Measurements from ENCODE around the gene GMNN. TPM values are rescaled to one million over a fixed set of nuclear protein-coding genes. Genes with fewer than 3 reads are reported as not detected.

The GMNN gene
- total RNA-seq, 6 donors from 2014 or later, result 6.5 to 10.3 (median 8.9) TPM

DNA sequence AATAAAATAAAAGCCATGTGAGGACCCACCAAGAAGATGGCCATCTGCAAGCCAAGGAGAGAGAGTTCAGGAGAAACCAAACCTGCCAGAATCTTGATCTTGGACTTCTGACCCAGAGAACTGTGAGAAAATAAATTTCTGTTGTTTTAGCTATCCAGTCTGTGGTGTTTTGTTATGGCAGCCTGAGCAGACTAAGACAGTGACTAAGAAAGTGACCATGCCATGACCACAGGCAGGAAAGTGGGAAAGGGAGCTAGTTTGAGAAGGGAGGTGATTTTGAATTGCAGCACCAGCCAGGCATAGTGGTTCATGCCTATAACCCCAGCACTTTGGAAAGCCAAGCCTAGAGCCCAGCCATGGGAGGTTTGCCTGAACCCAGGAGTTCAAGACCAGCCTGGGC is 33.9 kb upstream of the GMNN start:
- no peaks in the 10 kb centered on the region for H3K27me3 ChIP-seq

DNA sequence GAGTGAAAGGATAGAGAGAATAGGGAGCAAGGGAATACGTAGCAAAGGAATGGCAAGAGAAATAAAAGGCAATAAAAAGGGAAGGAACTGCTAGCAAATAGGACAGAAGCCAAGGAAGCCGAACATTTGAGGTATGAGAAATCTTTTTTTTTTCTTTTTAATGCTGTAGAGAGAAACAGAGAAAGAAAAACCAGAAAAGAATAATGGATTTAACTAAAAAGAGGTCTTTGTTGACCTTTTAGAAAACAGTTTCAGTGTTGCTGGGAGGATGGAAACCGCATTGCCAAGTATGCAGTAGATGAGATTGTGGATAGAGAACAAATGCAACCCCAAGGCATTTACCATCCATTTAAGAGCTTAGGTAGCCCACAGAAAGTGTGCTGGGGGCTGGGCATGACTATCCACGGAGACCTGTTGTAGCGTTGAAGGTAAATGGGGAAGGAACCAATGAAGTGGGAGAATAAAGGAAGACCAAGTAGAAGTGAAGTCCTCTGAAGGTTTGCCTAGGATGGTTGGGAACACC is 32.5 kb upstream of the GMNN start:
- H3K9me3 ChIP-seq, result no peaks in the 10 kb centered on the region
- 78 to 81% methylated on average over 5 of the region's 5 CpGs for WGBS, 2 donors
- DNase-seq, result no peak
- no peak for ATAC-seq (ENCODE audit: low FRiP score in 2 of 2)
- TF ChIP-seq POLR2AphosphoS5 (IDR thresholded peaks at IDR 0.05) (no peak), POLR2A (IDR thresholded peaks at IDR 0.05) (no peak), EP300 (IDR thresholded peaks at IDR 0.05) (no peak)
- TF ChIP-seq, protein P1, sequence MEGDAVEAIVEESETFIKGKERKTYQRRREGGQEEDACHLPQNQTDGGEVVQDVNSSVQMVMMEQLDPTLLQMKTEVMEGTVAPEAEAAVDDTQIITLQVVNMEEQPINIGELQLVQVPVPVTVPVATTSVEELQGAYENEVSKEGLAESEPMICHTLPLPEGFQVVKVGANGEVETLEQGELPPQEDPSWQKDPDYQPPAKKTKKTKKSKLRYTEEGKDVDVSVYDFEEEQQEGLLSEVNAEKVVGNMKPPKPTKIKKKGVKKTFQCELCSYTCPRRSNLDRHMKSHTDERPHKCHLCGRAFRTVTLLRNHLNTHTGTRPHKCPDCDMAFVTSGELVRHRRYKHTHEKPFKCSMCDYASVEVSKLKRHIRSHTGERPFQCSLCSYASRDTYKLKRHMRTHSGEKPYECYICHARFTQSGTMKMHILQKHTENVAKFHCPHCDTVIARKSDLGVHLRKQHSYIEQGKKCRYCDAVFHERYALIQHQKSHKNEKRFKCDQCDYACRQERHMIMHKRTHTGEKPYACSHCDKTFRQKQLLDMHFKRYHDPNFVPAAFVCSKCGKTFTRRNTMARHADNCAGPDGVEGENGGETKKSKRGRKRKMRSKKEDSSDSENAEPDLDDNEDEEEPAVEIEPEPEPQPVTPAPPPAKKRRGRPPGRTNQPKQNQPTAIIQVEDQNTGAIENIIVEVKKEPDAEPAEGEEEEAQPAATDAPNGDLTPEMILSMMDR (IDR thresholded peaks at IDR 0.05), result no peak
- peak overlapping the region in 3 of 4 donors; percentile 32 to 71 (median 34) for H3K27ac ChIP-seq
- H3K27me3 ChIP-seq, result no peaks in the 10 kb centered on the region
- H3K4me3 ChIP-seq, result no peak overlapping the region
- no peaks in the 10 kb centered on the region for H3K36me3 ChIP-seq
- H3K4me1 ChIP-seq, result peaks cover 0 to 6% (median 4%) of the 10 kb centered on the region in 4 donors

More for the DNA sequence above, 33.9 kb upstream of the GMNN start:
- TF ChIP-seq, protein P1 (IDR thresholded peaks at IDR 0.05), result no peak
- no peak for TF ChIP-seq POLR2AphosphoS5 (IDR thresholded peaks at IDR 0.05)
- no peak for TF ChIP-seq POLR2A (IDR thresholded peaks at IDR 0.05)
- no peak for TF ChIP-seq EP300 (IDR thresholded peaks at IDR 0.05)
- Histone ChIP-seq H3K4me1 (peaks cover 0 to 6% (median 4%) of the 10 kb centered on the region in 4 donors), H3K4me3 (no peak overlapping the region), H3K36me3 (no peaks in the 10 kb centered on the region), H3K27ac (no peak overlapping the region), H3K9me3 (no peaks in the 10 kb centered on the region)
- DNase-seq, result no peak
- ATAC-seq (ENCODE audit: low FRiP score in 2 of 2), result no peak

DNA sequence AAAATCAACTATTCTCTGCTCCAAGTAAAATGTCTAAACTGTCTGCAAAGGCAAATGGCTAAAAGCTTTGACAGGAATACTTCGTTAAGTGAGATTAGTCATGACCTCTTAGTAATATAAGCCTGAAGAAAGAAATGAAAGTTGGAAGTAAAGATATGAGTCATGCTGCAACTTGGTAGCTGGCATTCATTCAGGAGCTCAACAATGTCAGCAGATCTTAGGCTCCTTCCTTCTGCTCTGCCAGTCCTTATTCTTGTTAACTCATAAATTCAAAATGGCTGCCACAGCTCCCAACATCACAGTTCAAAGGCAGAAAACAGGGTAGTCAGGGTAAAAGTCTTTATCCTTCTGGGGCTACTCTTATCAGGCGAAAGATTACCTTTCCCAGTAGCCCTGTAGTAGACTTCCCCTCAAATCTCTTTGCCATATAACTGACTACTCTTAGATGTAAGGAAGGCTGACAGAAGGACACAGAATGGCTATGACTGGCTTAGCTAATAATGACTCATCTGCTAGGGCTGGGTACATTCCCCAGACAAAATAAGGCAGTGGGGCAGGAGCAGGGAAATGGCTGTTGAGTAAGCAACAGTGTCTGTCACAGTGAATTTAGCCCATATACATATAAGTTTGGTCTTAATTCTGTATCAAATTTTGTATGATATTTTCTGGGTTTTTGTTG is 31.3 kb upstream of the GMNN start:
- H3K36me3 ChIP-seq, result no peaks in the 10 kb centered on the region
- H3K27ac ChIP-seq, result peak overlapping the region; percentile 27 to 74 (median 69)
- 53 to 65% methylated on average over 2 of the region's 2 CpGs for WGBS, 2 donors
- DNase-seq, result peak in 1 of 2 donors; percentile 62
- no peaks in the 10 kb centered on the region for H3K9me3 ChIP-seq
- H3K4me3 ChIP-seq, result no peak overlapping the region
- TF ChIP-seq EP300 (IDR thresholded peaks at IDR 0.05), result no peak
- peak in 1 of 4 donors; percentile 22 for TF ChIP-seq POLR2A (IDR thresholded peaks at IDR 0.05)
- no peaks in the 10 kb centered on the region for H3K27me3 ChIP-seq
- peak; percentile 59 to 85 for ATAC-seq (ENCODE audit: low FRiP score in 2 of 2)
- peaks cover 0 to 6% (median 4%) of the 10 kb centered on the region in 4 donors for H3K4me1 ChIP-seq

DNA sequence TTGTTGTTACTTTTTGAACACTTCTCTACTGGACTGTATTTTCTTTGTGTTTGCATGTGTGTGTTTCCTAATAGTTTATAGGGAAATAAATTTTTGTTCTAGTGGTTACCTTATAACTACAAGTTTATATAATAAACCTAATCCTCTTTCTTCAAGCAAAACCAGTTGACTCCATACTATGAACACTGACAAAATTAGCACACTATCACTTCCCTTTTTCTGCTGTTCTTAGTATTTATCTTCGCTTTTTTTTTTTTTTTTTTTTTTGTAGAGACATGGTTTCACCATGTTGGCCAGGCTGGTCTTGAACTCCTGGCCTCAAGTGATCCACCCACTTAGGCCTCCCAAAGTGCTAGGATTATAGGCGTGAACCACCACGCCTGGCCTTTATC is 30.8 kb upstream of the GMNN start:
- 78 to 81% methylated on average over 3 of the region's 3 CpGs for WGBS, 2 donors
- Histone ChIP-seq H3K27me3 (no peaks in the 10 kb centered on the region), H3K4me3 (no peak overlapping the region), H3K36me3 (no peaks in the 10 kb centered on the region), H3K4me1 (peaks cover 0 to 6% (median under 1%) of the 10 kb centered on the region in 4 donors), H3K9me3 (no peaks in the 10 kb centered on the region), H3K27ac (peak overlapping the region; percentile 27 to 74 (median 69))
- ATAC-seq (ENCODE audit: low FRiP score in 2 of 2) (peak in 1 of 2 donors; percentile 48), DNase-seq (no peak)
- no peak for TF ChIP-seq POLR2AphosphoS5 (IDR thresholded peaks at IDR 0.05)
- TF ChIP-seq POLR2A (IDR thresholded peaks at IDR 0.05), result no peak
- no peak for TF ChIP-seq EP300 (IDR thresholded peaks at IDR 0.05)
- TF ChIP-seq, protein P1 (IDR thresholded peaks at IDR 0.05), result no peak

DNA sequence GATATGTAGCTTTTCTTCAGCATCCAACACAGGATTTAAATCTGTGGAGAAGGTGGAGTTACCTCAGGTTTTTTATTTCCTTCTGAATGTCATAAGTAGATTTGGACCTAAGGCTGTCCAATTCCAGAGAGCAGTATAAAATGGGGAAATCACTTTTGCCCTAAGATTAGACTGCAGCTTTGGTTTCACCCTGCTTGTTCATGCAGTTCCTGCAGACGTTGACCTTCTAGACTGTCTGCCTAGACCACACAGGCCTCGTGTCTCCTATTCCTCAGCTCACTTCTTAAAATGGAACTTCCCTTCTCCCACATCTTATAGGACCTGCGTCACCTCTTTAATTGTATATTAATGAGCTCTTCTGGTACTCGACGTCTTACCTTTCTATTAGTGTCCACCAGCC is 29.8 kb upstream of the GMNN start:
- Histone ChIP-seq H3K36me3 (no peaks in the 10 kb centered on the region), H3K9me3 (no peaks in the 10 kb centered on the region), H3K4me1 (peaks cover 0 to 6% (median 0%) of the 10 kb centered on the region in 4 donors), H3K4me3 (no peak overlapping the region), H3K27ac (peak overlapping the region in 3 of 4 donors; percentile 67 to 73 (median 71)), H3K27me3 (no peaks in the 10 kb centered on the region)
- TF ChIP-seq EP300 (IDR thresholded peaks at IDR 0.05) (no peak), POLR2A (IDR thresholded peaks at IDR 0.05) (peak in 1 of 4 donors; percentile 38), POLR2AphosphoS5 (IDR thresholded peaks at IDR 0.05) (no peak)
- WGBS, 2 donors, result 72 to 73% methylated on average over 5 of the region's 5 CpGs
- DNase-seq (no peak), ATAC-seq (ENCODE audit: low FRiP score in 2 of 2) (peak; percentile 58 to 69)

All from upper lobe of left lung (tissue), 6 donors.